NCI-H2196 (cell line): ENCODE data around the gene CYP26A1.

Experiments used
- DNase-seq: peaks from one replicate; lab custom pipeline; 2025; ENCODE audit not compliant: unreplicated experiment; lab: John Stamatoyannopoulos, UW

CYP26A1 gene

GRCh38 chr10:93113042-93113441 is 39.3 kb downstream of the CYP26A1 start:
- no peak for DNase-seq

- no peak for DNase-seq
Observed at GRCh38 chr10:93115661-93116383, 42.1 kb downstream of the CYP26A1 start.

- no peak for DNase-seq
Observed at GRCh38 chr10:93121311-93121710, 47.6 kb downstream of the CYP26A1 start.

GRCh38 chr10:93123766-93124165 is 50.1 kb downstream of the CYP26A1 start:
- DNase-seq = no peak

- DNase-seq = no peak
Observed at GRCh38 chr10:93124580-93125318, 51.1 kb downstream of the CYP26A1 start.

GRCh38 chr10:93125966-93126365 is 52.3 kb downstream of the CYP26A1 start:
- DNase-seq = no peak

- DNase-seq = no peak
Observed at GRCh38 chr10:93126483-93127052, 52.9 kb downstream of the CYP26A1 start.
